ENCODE measurements around the gene UCK2.
"Not testable (repeated sequence)": the region's sequence is repeated elsewhere in the genome, so short reads cannot be mapped to it uniquely, and the experiment has no call there.

Gene UCK2

GRCh38 chr1:165827268-165828102 is at the start of gene UCK2:
Gene UCK2 (plus strand): TSS chr1:165827614. CDS start chr1:165827834, 220 bp downstream.
- DNase-seq (ENCODE audit: low read depth), result peak; percentile 64
- 0 out of 2 replicates have a peak, but pooled peaks have one; percentile 19 for TF ChIP-seq CTCF (IDR thresholded peaks at IDR 0.05; ENCODE audit: control insufficient read depth, extremely low read depth, insufficient read depth)
- H3K4me3 ChIP-seq (ENCODE audit: low read depth, low read length), result peak within 1 kb of the TSS; percentile 79

- H3K4me3 ChIP-seq (ENCODE audit: low read depth, low read length); DNase-seq (ENCODE audit: low read depth): not testable (repeated sequence)
Observed at GRCh38 chr1:165778197-165778596, 49.2 kb upstream of the UCK2 start.

GRCh38 chr1:165783519-165783918 is 43.9 kb upstream of the UCK2 start:
- H3K4me3 ChIP-seq (ENCODE audit: low read depth, low read length); DNase-seq (ENCODE audit: low read depth): not testable (repeated sequence)

- DNase-seq (ENCODE audit: low read depth), result no peak
- TF ChIP-seq CTCF (IDR thresholded peaks at IDR 0.05; ENCODE audit: control insufficient read depth, extremely low read depth, insufficient read depth), result no peak
- H3K4me3 ChIP-seq (ENCODE audit: low read depth, low read length), result no peak overlapping the region
Observed at GRCh38 chr1:165787741-165788140, 39.7 kb upstream of the UCK2 start.

GRCh38 chr1:165793951-165794350 is 33.5 kb upstream of the UCK2 start:
- DNase-seq (ENCODE audit: low read depth), result no peak
- TF ChIP-seq CTCF (IDR thresholded peaks at IDR 0.05; ENCODE audit: control insufficient read depth, extremely low read depth, insufficient read depth), result no peak
- no peak overlapping the region for H3K4me3 ChIP-seq (ENCODE audit: low read depth, low read length)

GRCh38 chr1:165795894-165796293 is 31.5 kb upstream of the UCK2 start:
- TF ChIP-seq CTCF (IDR thresholded peaks at IDR 0.05; ENCODE audit: control insufficient read depth, extremely low read depth, insufficient read depth), result no peak
- DNase-seq (ENCODE audit: low read depth), result no peak
- H3K4me3 ChIP-seq (ENCODE audit: low read depth, low read length), result no peak overlapping the region

GRCh38 chr1:165799387-165799786 is 28.0 kb upstream of the UCK2 start:
- no peak for DNase-seq (ENCODE audit: low read depth)

GRCh38 chr1:165804513-165804912 is 22.9 kb upstream of the UCK2 start:
- DNase-seq (ENCODE audit: low read depth); H3K4me3 ChIP-seq (ENCODE audit: low read depth, low read length): not testable (repeated sequence)

More at GRCh38 chr1:165799387-165799786, 28.0 kb upstream of the UCK2 start:
- no peak for TF ChIP-seq CTCF (IDR thresholded peaks at IDR 0.05; ENCODE audit: control insufficient read depth, extremely low read depth, insufficient read depth)
- H3K4me3 ChIP-seq (ENCODE audit: low read depth, low read length), result no peak overlapping the region

Measured in LNCaP clone FGC (cell line).